ENCODE data around the gene UBAC2. TPM values are rescaled to one million over a fixed set of nuclear protein-coding genes. Genes with fewer than 3 reads are reported as not detected.
A peak's percentile ranks its signal among the peaks of the same experiment; 100 is the strongest.

The UBAC2 gene
- total and polyA plus RNA-seq, 2 of the 8 experiments (the other 6 are each of a cell fraction or from before 2014, with no cell fraction given), result 75.9 to 76.9 TPM

- peaks cover 0 to 4% (median 2%) of the 10 kb centered on the region in 4 experiments; a peak in 2 of 7 replicates for H3K4me1 ChIP-seq (replicated peaks in 1 of 4; ENCODE audit: control insufficient read depth in 3 of 4, insufficient read depth in 4 of 4, low read length in 3 of 4)
- H3K56ac ChIP-seq (replicated peaks; ENCODE audit: insufficient read length, low read depth, low read length), result no peak overlapping the region
- DNase-seq (ENCODE audit: low read depth in 1 of 2, low spot score in 2 of 2), result no peak
- H2BK120ac ChIP-seq (replicated peaks; ENCODE audit: low read depth, low read length), result no peak overlapping the region
- peaks cover 0 to 10% (median 2%) of the 10 kb centered on the region in 4 experiments; a peak in 2 of 8 replicates for H3K36me3 ChIP-seq (ENCODE audit: control insufficient read depth in 2 of 4, insufficient read depth in 4 of 4, low read length in 3 of 4)
- H3K9me3 ChIP-seq (ENCODE audit: insufficient read depth in 2 of 2, low read depth in 1 of 2, low read length in 1 of 2), result no peaks in the 10 kb centered on the region
- FAIRE-seq, result no peak
- H3K4ac ChIP-seq (replicated peaks; ENCODE audit: insufficient read length, low read depth, low read length), result no peak overlapping the region
- H2BK5ac ChIP-seq (ENCODE audit: low read depth, low read length), result no peak overlapping the region
- H2BK20ac ChIP-seq (ENCODE audit: low read length), result no peak overlapping the region
- no peak overlapping the region for H2BK12ac ChIP-seq (ENCODE audit: low read depth, low read length)
- 0 out of 2 replicates have a peak overlapping the region, but pooled peaks have one; percentile 40 for H3K18ac ChIP-seq (ENCODE audit: extremely low read depth, low read length)
- no peaks in the 10 kb centered on the region for H3K27me3 ChIP-seq (replicated peaks in 1 of 4; ENCODE audit: control insufficient read depth in 3 of 4, extremely low read depth in 1 of 4, insufficient read depth in 3 of 4, low read length in 3 of 4)
- peaks cover 0 to 6% of the 10 kb centered on the region in 2 experiments for H4K20me1 ChIP-seq (replicated peaks in 1 of 2; ENCODE audit: control insufficient read depth in 1 of 2, insufficient read depth in 2 of 2, low read length in 2 of 2)
- H3K79me1 ChIP-seq (ENCODE audit: low read depth, low read length), result no peaks in the 10 kb centered on the region; the same call in 1 of the 2 replicates
- TF ChIP-seq SP4 (IDR thresholded peaks at IDR 0.05; ENCODE audit: low read length) (no peak), CTBP2 (IDR thresholded peaks at IDR 0.05; ENCODE audit: borderline replicate concordance, insufficient read depth, insufficient read length, low read length) (no peak), SIRT6 (IDR thresholded peaks at IDR 0.05; ENCODE audit: low read length) (no peak), ATF2 (IDR thresholded peaks at IDR 0.05; ENCODE audit: low read length) (no peak), CHD2 (IDR thresholded peaks at IDR 0.05; ENCODE audit: low read length) (no peak), HDAC6 (IDR thresholded peaks at IDR 0.05; ENCODE audit: low read depth, low read length) (no peak)
- H4K91ac ChIP-seq (replicated peaks; ENCODE audit: insufficient read length, low read length), result no peak overlapping the region
- POLR2A ChIA-PET (ENCODE audit: partially characterized antibody), result interaction anchor here (1.0 kb wide), 1 partner anchor 8 kb away, joined by 3 read pairs; no protein-coding TSS in a partner anchor
- no peak overlapping the region for H4K8ac ChIP-seq (ENCODE audit: extremely low read depth, insufficient read depth, low read length)
- H3K4me3 ChIP-seq (ENCODE audit: extremely low read depth in 1 of 4, insufficient read depth in 2 of 4, low read depth in 3 of 4, low read length in 4 of 4), result no peak overlapping the region
- H3K9ac ChIP-seq (replicated peaks in 1 of 4; ENCODE audit: extremely low read depth in 1 of 4, low read depth in 3 of 4, low read length in 3 of 4), result no peak overlapping the region
- H3K4me2 ChIP-seq (ENCODE audit: insufficient read depth in 1 of 2, low read depth in 2 of 2, low read length in 2 of 2), result no peak overlapping the region
- H2AK5ac ChIP-seq (ENCODE audit: low read depth, low read length), result no peak overlapping the region
- WGBS, 2 experiments (ENCODE audit: extremely low coverage in 1 of 2, insufficient coverage in 1 of 2, insufficient read length in 1 of 2, insufficient replicate concordance in 2 of 2, low coverage in 1 of 2, low lambda C conversion rate in 2 of 2, missing lambda C conversion rate in 1 of 2), result 91% methylated on average over 4 of the region's 4 CpGs; no CpG with 5 or more reads in 1 of the 2 experiments
- no peak overlapping the region for H4K5ac ChIP-seq (ENCODE audit: insufficient read length, low read depth, low read length)
- H3K23ac ChIP-seq (ENCODE audit: insufficient read length), result no peak overlapping the region
- CTCF ChIA-PET (ENCODE audit: partially characterized antibody), result interaction anchor here (0.8 to 1.5 kb wide), 5 partner anchors 14 to 184 kb away, joined by 3 to 5 read pairs (median 4); no protein-coding TSS in a partner anchor
- no peaks in the 10 kb centered on the region for H3K23me2 ChIP-seq (ENCODE audit: low read depth, low read length)
- no peak overlapping the region for H2AFZ ChIP-seq (ENCODE audit: low read length)
- no peak overlapping the region for H3K27ac ChIP-seq (ENCODE audit: low read depth, low read length)
- no peak overlapping the region for H3K14ac ChIP-seq (ENCODE audit: insufficient read length)
- no peak overlapping the region for H2BK15ac ChIP-seq (ENCODE audit: low read length)
- H3K79me2 ChIP-seq (ENCODE audit: control insufficient read depth in 1 of 2, insufficient read depth in 2 of 2, low read length in 2 of 2), result no peaks in the 10 kb centered on the region; a peak in 1 of 4 replicates
These were observed 51.3 kb downstream of the UBAC2 start for GRCh38 chr13:99251921-99252320.
